B cell (primary cell): Measurements from ENCODE around the gene LONP2. TPM values are rescaled to one million over a fixed set of nuclear protein-coding genes. Genes with fewer than 3 reads are reported as not detected.

Source experiments
- ATAC-seq: fragments of 200-7000 bp; cut with Tn5 transposase; one replicate; pipeline ENCODE4 v1.10.0; 2021; ENCODE audit warnings: low read depth, mild to moderate bottlenecking, moderate number of reproducible peaks, moderate library complexity
- CTCF ChIA-PET: fragments of 350-600 bp; sonication (Branson Sonifier 250); formaldehyde crosslinking; loops from one replicate; lab custom pipeline; 2021; ENCODE audit warnings: antibody characterized with exemption, inconsistent platforms; lab: Charles Lee
- POLR2A ChIA-PET: fragments of 350-600 bp; sonication (Branson Sonifier 250); formaldehyde crosslinking; loops from one replicate; lab custom pipeline; 2021; ENCODE audit warnings: antibody characterized with exemption; lab: Charles Lee
- DNase-seq: peaks from one replicate; pipeline ENCODE4 v3.0.0; 2013
- H2AFZ ChIP-seq: 2 replicates; pipeline ENCODE4 v1.6.1; 2012; ENCODE audit warnings: mild to moderate bottlenecking, low read depth, low read length; ENCODE audit not compliant: insufficient read depth, poor library complexity, severe bottlenecking
- H3K27ac ChIP-seq, 2 donors: 1 replicate in 1 of 2; 2 replicates in 1 of 2; pipeline ENCODE4 v1.5.1; 2012 to 2013; ENCODE audit warnings: low read length in 2 of 2, mild to moderate bottlenecking in 2 of 2, moderate library complexity in 1 of 2
- H3K27me3 ChIP-seq, 4 experiments: fragments of 200-600 bp in 1 of 4; sonication (generic) in 1 of 4; replicated peaks in 1 of 4; 1 replicate in 2 of 4; 2 replicates in 2 of 4; pipeline versions ENCODE4 v1.6.1 to v1.7.0; 2013 to 2016; ENCODE audit warnings: low read length in 3 of 4, mild to moderate bottlenecking in 2 of 4, mixed read lengths in 1 of 4, moderate library complexity in 1 of 4; ENCODE audit not compliant: insufficient read depth in 4 of 4, control insufficient read depth in 3 of 4; ENCODE audit errors: control extremely low read depth in 1 of 4
- H3K36me3 ChIP-seq, 2 experiments: replicated peaks in 1 of 2; 1 replicate in 1 of 2; 2 replicates in 1 of 2; pipeline versions ENCODE4 v1.6.1 to v1.7.1; 2013; ENCODE audit warnings: low read length in 1 of 2; ENCODE audit not compliant: insufficient read depth in 2 of 2, control insufficient read depth in 1 of 2; ENCODE audit errors: control extremely low read depth in 1 of 2, extremely low read depth in 1 of 2
- H3K4me1 ChIP-seq, 2 donors: fragments of 200-600 bp in 1 of 2; sonication (generic) in 1 of 2; 1 replicate in 1 of 2; 2 replicates in 1 of 2; pipeline versions ENCODE4 v1.5.1 to v1.6.1; 2013 to 2017; ENCODE audit warnings: low read length in 2 of 2; ENCODE audit not compliant: control insufficient read depth in 2 of 2, insufficient read depth in 2 of 2
- H3K4me2 ChIP-seq: replicated peaks from 2 replicates; pipeline ENCODE3; 2012; ENCODE audit warnings: mild to moderate bottlenecking, low read depth, low read length; ENCODE audit not compliant: poor library complexity, severe bottlenecking
- H3K4me3 ChIP-seq, 5 experiments: fragments of 200-600 bp in 1 of 5; sonication (generic) in 1 of 5; 1 replicate in 3 of 5; 2 replicates in 2 of 5; pipeline versions ENCODE4 v1.5.1 to v1.7.0; 2011 to 2016; ENCODE audit warnings: low read length in 4 of 5, mild to moderate bottlenecking in 4 of 5, low read depth in 2 of 5, control low read depth in 1 of 5, moderate library complexity in 1 of 5; ENCODE audit not compliant: insufficient read depth in 1 of 5; ENCODE audit errors: control extremely low read depth in 1 of 5, extremely low read depth in 1 of 5
- H3K79me2 ChIP-seq: fragments of 200-600 bp; sonication (generic); one replicate; pipeline ENCODE4 v1.6.0; 2016; ENCODE audit warnings: low read length; ENCODE audit not compliant: control insufficient read depth, insufficient read depth
- H3K9ac ChIP-seq: fragments of 200-600 bp; sonication (generic); 2 replicates; pipeline ENCODE4 v1.6.1; 2017; ENCODE audit warnings: mild to moderate bottlenecking, low read length, moderate library complexity
- H3K9me3 ChIP-seq, 3 donors: one replicate each; pipeline versions ENCODE4 v1.6.1 to v1.7.1; 2013; ENCODE audit warnings: low read length in 2 of 3; ENCODE audit not compliant: control insufficient read depth in 2 of 3, insufficient read depth in 1 of 3; ENCODE audit errors: control extremely low read depth in 1 of 3
- H4K20me1 ChIP-seq: 2 replicates; pipeline ENCODE4 v1.6.0; 2012; ENCODE audit warnings: mild to moderate bottlenecking, low read length; ENCODE audit not compliant: insufficient read depth, control insufficient read depth, poor library complexity, severe bottlenecking
- H3K27ac Mint-ChIP-seq: one replicate; pipeline ENCODE4 v1.8.0; 2021; ENCODE audit warnings: mixed read lengths
- H3K27me3 Mint-ChIP-seq: one replicate; pipeline ENCODE4 v1.8.0; 2021; ENCODE audit warnings: mixed read lengths
- H3K4me1 Mint-ChIP-seq: one replicate; pipeline ENCODE4 v1.8.0; 2021; ENCODE audit warnings: mixed read lengths
- H3K4me3 Mint-ChIP-seq: one replicate; pipeline ENCODE4 v1.8.0; 2021; ENCODE audit warnings: mixed read lengths
- H3K9me3 Mint-ChIP-seq: one replicate; pipeline ENCODE4 v1.8.0; 2022; ENCODE audit warnings: mixed read lengths; ENCODE audit not compliant: insufficient read depth
- CTCF ChIP-seq: fragments of 200-600 bp; IDR thresholded peaks from one replicate; pipeline ENCODE4 v1.8.0; 2022; ENCODE audit warnings: antibody characterized with exemption, mild to moderate bottlenecking
- EZH2 ChIP-seq: IDR thresholded peaks from 2 replicates; pipeline ENCODE4 v1.6.1; 2012; ENCODE audit warnings: borderline replicate concordance, low read depth, mild to moderate bottlenecking, moderate library complexity, low read length; ENCODE audit not compliant: insufficient read depth, poor library complexity, severe bottlenecking
- WGBS: methylation state at CpG from one replicate; pipeline ENCODE4 v1.1.5; 2013; ENCODE audit warnings: missing lambda C conversion rate; ENCODE audit not compliant: insufficient coverage; 5-methylcytosine and 5-hydroxymethylcytosine counted together
- intact Hi-C: fragments of 100-400 bp; cut with micrococcal nuclease; formaldehyde crosslinking; loops from one replicate; pipeline ENCODE4 v1.10.0; 2022
- polyA plus RNA-seq: library from polyadenylated mRNA; depleted of rRNA; stranded (reverse); fragments of >200 nt; gene quantifications from 2 replicates; pipeline ENCODE4 v1.2.3, GENCODE V29; 2012
- total RNA-seq, 2 donors: library from RNA; stranded (reverse); fragments of 120-200 nt in 1 of 2; gene quantifications; 1 replicate in 1 of 2; 2 replicates in 1 of 2; pipeline versions ENCODE4 v1.2.3 to v1.2.4, GENCODE V29; 2013 to 2022

Gene LONP2
- total and polyA plus RNA-seq, 2 donors (not counting 1 experiment from before 2014, with no cell fraction given): 39.3 to 84.2 TPM

DNA sequence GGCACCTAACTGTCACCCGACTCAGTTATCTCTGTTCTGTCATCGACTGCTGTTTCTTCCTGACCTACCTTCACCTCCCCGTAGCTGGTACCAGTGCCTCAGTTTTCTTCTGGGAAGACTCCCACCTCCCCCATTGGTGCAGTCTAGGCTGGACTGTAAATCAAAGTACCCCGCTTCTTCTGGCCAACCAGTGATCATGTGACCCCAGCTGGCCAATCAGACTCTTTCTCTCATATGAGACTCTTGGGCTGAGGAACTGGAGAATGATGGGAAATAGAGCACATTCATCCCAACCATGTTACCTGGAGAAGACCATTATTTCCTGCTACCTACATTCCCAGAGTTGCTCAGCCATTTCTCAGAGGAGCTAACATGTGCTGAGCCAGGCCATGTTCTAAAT, 20.6 kb upstream of the LONP2 start:
- Histone ChIP-seq H3K4me1 (no peaks in the 10 kb centered on the region), H3K9me3 (no peaks in the 10 kb centered on the region), H3K4me3 (no peak overlapping the region), H4K20me1 (no peaks in the 10 kb centered on the region), H3K36me3 (no peaks in the 10 kb centered on the region), H3K79me2 (no peaks in the 10 kb centered on the region), H3K27me3 (peaks cover 0 to 3% (median 0%) of the 10 kb centered on the region in 4 experiments), H2AFZ (no peak overlapping the region), H3K9ac (no peak overlapping the region), H3K4me2 (no peak overlapping the region), H3K27ac (no peak overlapping the region)
- CTCF ChIA-PET: interaction anchor here (0.7 to 2.0 kb wide), 2 partner anchors 10 to 400 kb away, joined by 3 to 4 read pairs; no protein-coding TSS in a partner anchor
- POLR2A ChIA-PET: no interaction called here
- Mint-ChIP-seq H3K9me3 (peaks cover 3% of the 10 kb centered on the region), H3K27ac (no peak overlapping the region), H3K27me3 (peaks cover 25% of the 10 kb centered on the region), H3K4me3 (no peak overlapping the region), H3K4me1 (no peaks in the 10 kb centered on the region)
- ATAC-seq (no peak), DNase-seq (no peak)
- intact Hi-C loops: no loop called here
- TF ChIP-seq CTCF: no peak
- 97% methylated on average over 3 of the region's 4 CpGs for WGBS

DNA sequence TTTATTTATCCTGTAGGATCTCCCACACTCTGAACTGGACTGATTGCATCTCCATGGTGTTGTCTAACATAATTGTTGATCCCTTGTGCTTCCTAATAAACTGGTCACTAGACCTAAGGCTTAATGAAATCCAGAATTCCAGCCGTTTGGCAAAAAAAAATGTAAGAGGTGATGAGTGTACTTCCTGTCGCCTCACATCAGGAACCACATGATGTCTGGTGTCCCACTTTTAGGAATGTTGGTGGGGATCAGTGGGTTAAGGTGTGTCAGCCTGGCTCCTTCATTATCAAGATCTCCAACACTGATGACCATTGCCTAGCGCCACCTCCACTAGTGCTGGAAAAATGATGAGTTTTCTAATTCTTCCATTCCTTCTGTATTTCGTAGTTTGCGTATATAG, 18.6 kb upstream of the LONP2 start:
- H3K36me3 ChIP-seq: no peaks in the 10 kb centered on the region
- POLR2A ChIA-PET: no interaction called here
- CTCF ChIA-PET: interaction anchor here (2.0 kb wide), 1 partner anchor 8 kb away, joined by 4 read pairs; no protein-coding TSS in a partner anchor
- H3K27me3 Mint-ChIP-seq: peaks cover 34% of the 10 kb centered on the region
- DNase-seq (no peak), ATAC-seq (no peak)
- peaks cover 0 to 3% (median 0%) of the 10 kb centered on the region in 4 experiments for H3K27me3 ChIP-seq
- H4K20me1 ChIP-seq: no peaks in the 10 kb centered on the region
- H3K4me3 Mint-ChIP-seq: no peak overlapping the region
- H3K27ac Mint-ChIP-seq: no peak overlapping the region
- TF ChIP-seq CTCF (no peak), EZH2 (no peak)
- H3K4me1 ChIP-seq: no peaks in the 10 kb centered on the region
- H3K27ac ChIP-seq: no peak overlapping the region
- no peak overlapping the region for H3K4me3 ChIP-seq
- no peaks in the 10 kb centered on the region for H3K9me3 Mint-ChIP-seq
- H3K9me3 ChIP-seq: no peaks in the 10 kb centered on the region
- H3K9ac ChIP-seq: no peak overlapping the region
- H3K4me1 Mint-ChIP-seq: no peaks in the 10 kb centered on the region
- WGBS: 92% methylated on average over 2 of the region's 5 CpGs
- H2AFZ ChIP-seq: no peak overlapping the region
- intact Hi-C loops: no loop called here
- H3K79me2 ChIP-seq: no peaks in the 10 kb centered on the region
- no peak overlapping the region for H3K4me2 ChIP-seq
